HepG2 (cell line): ENCODE data around the gene TNNT1. TPM values are rescaled to one million over a fixed set of nuclear protein-coding genes. Genes with fewer than 3 reads are reported as not detected.

ENCODE experiments used
- ATAC-seq: fragments of 200-7000 bp; cut with Tn5 transposase; 3 replicates; pipeline ENCODE4 v1.9.1; 2020; ENCODE audit warnings: mild to moderate bottlenecking, moderate library complexity
- BruUV-seq: library from RNA; stranded (reverse); fragments of 400-500 nt; replicated peaks from 2 replicates; lab custom pipeline; 2021; lab: Mats Ljungman, UMichigan
- CTCF ChIA-PET: fragments of 300-600 bp; formaldehyde crosslinking; extraction: SDS; loops from one replicate; lab custom pipeline; 2021; ENCODE audit warnings: low total read pairs, inconsistent platforms, low intra/inter-chr PET ratio; lab: Yijun Ruan, JAX
- POLR2A ChIA-PET: fragments of 350-600 bp; sonication (Branson Sonifier 250); formaldehyde crosslinking; loops from one replicate; lab custom pipeline; 2020; ENCODE audit warnings: antibody characterized with exemption, inconsistent platforms; lab: Yijun Ruan, JAX
- DNase-seq: peaks from one replicate; pipeline ENCODE4 v3.0.0-alpha.2; 2015; ENCODE audit warnings: low spot score
- FAIRE-seq: peaks from 3 replicates; lab custom pipeline; 2011; peaks lifted over from hg19 to GRCh38; lab: Jason Lieb, UNC
- H2AFZ ChIP-seq: one replicate; pipeline ENCODE4 v1.6.1; 2011; ENCODE audit warnings: low read length, inconsistent platforms
- H3K27ac ChIP-seq: fragments of 300-600 bp; 3 replicates; pipeline ENCODE4 v1.8.0; 2011; ENCODE audit warnings: mixed run types, mild to moderate bottlenecking, mixed read lengths, low read length, inconsistent platforms; ENCODE audit not compliant: insufficient read depth; ENCODE audit errors: extremely low read length
- H3K27me3 ChIP-seq, 2 experiments: fragments of 200-600 bp in 1 of 2; 2 replicates in 1 of 2; 3 replicates in 1 of 2; pipeline versions ENCODE4 v1.6.0 to v1.8.0; 2011; ENCODE audit warnings: low read length in 2 of 2, mild to moderate bottlenecking in 2 of 2, moderate library complexity in 2 of 2, inconsistent platforms in 1 of 2; ENCODE audit not compliant: insufficient read depth in 2 of 2, control insufficient read depth in 1 of 2
- H3K36me3 ChIP-seq, 2 experiments: fragments of 200-600 bp in 1 of 2; replicated peaks in 1 of 2; 2 replicates in 1 of 2; 3 replicates in 1 of 2; pipeline versions ENCODE4 v1.5.1 to v1.8.0; 2011; ENCODE audit warnings: low read length in 2 of 2, inconsistent platforms in 1 of 2; ENCODE audit not compliant: insufficient read depth in 2 of 2, control insufficient read depth in 1 of 2
- H3K4me1 ChIP-seq: 2 replicates; pipeline ENCODE4 v1.5.1; 2012; ENCODE audit warnings: low read length, inconsistent platforms; ENCODE audit not compliant: insufficient read depth
- H3K4me2 ChIP-seq: 2 replicates; pipeline ENCODE4 v1.6.0; 2011; ENCODE audit warnings: low read depth, low read length, inconsistent platforms
- H3K4me3 ChIP-seq, 3 experiments: fragments of 200-600 bp in 1 of 3; sonication (generic), shearing (Covaris generic) in 1 of 3; replicated peaks in 1 of 3; 2 replicates each; pipeline ENCODE4 v1.5.1; 2011 to 2016; ENCODE audit warnings: low read length in 3 of 3, inconsistent platforms in 2 of 3, low read depth in 2 of 3, mild to moderate bottlenecking in 2 of 3, control low read depth in 1 of 3, mixed read lengths in 1 of 3; ENCODE audit not compliant: insufficient read depth in 1 of 3
- H3K79me2 ChIP-seq: one replicate; pipeline ENCODE4 v1.6.1; 2011; ENCODE audit warnings: low read length, inconsistent platforms; ENCODE audit not compliant: insufficient read depth
- H3K9ac ChIP-seq: 2 replicates; pipeline ENCODE4 v1.6.0; 2011; ENCODE audit warnings: mild to moderate bottlenecking, low read depth, low read length, inconsistent platforms; ENCODE audit not compliant: insufficient read depth
- H3K9me3 ChIP-seq: 2 replicates; pipeline ENCODE4 v1.5.1; 2012; ENCODE audit warnings: mild to moderate bottlenecking, low read length
- H4K20me1 ChIP-seq: 2 replicates; pipeline ENCODE4 v1.6.0; 2011; ENCODE audit warnings: inconsistent platforms, mild to moderate bottlenecking, low read length, moderate library complexity; ENCODE audit not compliant: insufficient read depth
- HIVEP1 ChIP-seq: sonication (generic); formaldehyde crosslinking; IDR thresholded peaks from 2 replicates; pipeline ENCODE4 v1.4.0; 2020; ENCODE audit warnings: mild to moderate bottlenecking, missing genetic modification reagents
- NR2C2 ChIP-seq: sonication (generic); formaldehyde crosslinking; IDR thresholded peaks from 2 replicates; pipeline ENCODE4 v1.4.0; 2020; ENCODE audit warnings: missing genetic modification reagents, mild to moderate bottlenecking, moderate library complexity, borderline replicate concordance
- SMC3 ChIP-seq: IDR thresholded peaks from 2 replicates; pipeline ENCODE4 v1.6.1; 2011; ENCODE audit warnings: low read length, improper control_type of control experiment
- ZNF383 ChIP-seq: sonication (generic); formaldehyde crosslinking; IDR thresholded peaks from 2 replicates; pipeline ENCODE4 v1.4.0; 2020; ENCODE audit warnings: missing genetic modification reagents, mild to moderate bottlenecking, borderline replicate concordance
- ZNF547 ChIP-seq: sonication (generic); formaldehyde crosslinking; IDR thresholded peaks from 2 replicates; pipeline ENCODE4 v1.5.1; 2020; ENCODE audit warnings: mild to moderate bottlenecking, missing genetic modification reagents
- ZNF607 ChIP-seq: sonication (generic); formaldehyde crosslinking; IDR thresholded peaks from 2 replicates; pipeline ENCODE4 v1.5.1; 2020; ENCODE audit warnings: missing genetic modification reagents, mild to moderate bottlenecking, borderline replicate concordance
- ZNF652 ChIP-seq: IDR thresholded peaks from 2 replicates; pipeline ENCODE4 v1.6.1; 2016; ENCODE audit warnings: low read depth, borderline replicate concordance
- ZNF878 ChIP-seq: sonication (generic); formaldehyde crosslinking; IDR thresholded peaks from 2 replicates; pipeline ENCODE4 v1.8.1; 2023; ENCODE audit warnings: mild to moderate bottlenecking, missing genetic modification reagents, moderate library complexity
- WGBS: methylation state at CpG from one replicate; pipeline ENCODE4 v1.1.6; 2017; ENCODE audit warnings: low lambda C conversion rate; 5-methylcytosine and 5-hydroxymethylcytosine counted together
- in situ Hi-C: cut with HindIII; loops from 2 replicates; pipeline ENCODE4 v1.10.0; 2017; ENCODE audit warnings: low pct_unique_long_range_greater_than_20kb; ENCODE audit not compliant: extremely low pct_ligation_motif_present
- intact Hi-C: fragments of 100-400 bp; cut with micrococcal nuclease; formaldehyde crosslinking; loops from one replicate; pipeline ENCODE4 v1.10.0; 2022; ENCODE audit not compliant: unreplicated experiment
- polyA plus RNA-seq, 8 experiments: library from polyadenylated mRNA; depleted of rRNA in 3 of 8; stranded (reverse) in 7 of 8; unstranded in 1 of 8; fragments of >200 nt; fragmentation: Illumina TruSeq in 4 of 8; extraction: Trizol in 4 of 8; gene quantifications; 2 replicates each; pipeline versions ENCODE4 v1.2.1 to v1.2.3, GENCODE V29; 2011 to 2016; ENCODE audit warnings: low read depth in 4 of 8, missing spikeins in 1 of 8, mixed read lengths in 1 of 8; ENCODE audit not compliant: insufficient read depth in 1 of 8
- total RNA-seq, 5 experiments: library from RNA; depleted of rRNA; stranded (reverse); fragments of >200 nt; fragmentation: Illumina TruSeq; extraction: Trizol; gene quantifications; 2 replicates each; pipeline ENCODE4 v1.2.3, GENCODE V29; 2016; ENCODE audit warnings: low read depth in 1 of 5
- TF ChIP-seq, protein P1 (sequence below): sonication (generic); formaldehyde crosslinking; IDR thresholded peaks from 2 replicates; pipeline ENCODE4 v1.4.0; 2020; ENCODE audit warnings: missing genetic modification reagents
- TF ChIP-seq, protein P2 (sequence below): sonication (generic); formaldehyde crosslinking; IDR thresholded peaks from 2 replicates; pipeline ENCODE4 v1.5.0; 2020; ENCODE audit warnings: mild to moderate bottlenecking, missing genetic modification reagents, moderate library complexity
- TF ChIP-seq, protein P3 (sequence below): sonication (generic); formaldehyde crosslinking; IDR thresholded peaks from 2 replicates; pipeline ENCODE4 v1.9.0; 2022; ENCODE audit warnings: missing genetic modification reagents, mild to moderate bottlenecking, borderline replicate concordance

The TNNT1 gene
- total and polyA plus RNA-seq, 2 of the 13 experiments (the other 11 are each of a cell fraction or from before 2014, with no cell fraction given), result 1.3 to 2.4 TPM

DNA sequence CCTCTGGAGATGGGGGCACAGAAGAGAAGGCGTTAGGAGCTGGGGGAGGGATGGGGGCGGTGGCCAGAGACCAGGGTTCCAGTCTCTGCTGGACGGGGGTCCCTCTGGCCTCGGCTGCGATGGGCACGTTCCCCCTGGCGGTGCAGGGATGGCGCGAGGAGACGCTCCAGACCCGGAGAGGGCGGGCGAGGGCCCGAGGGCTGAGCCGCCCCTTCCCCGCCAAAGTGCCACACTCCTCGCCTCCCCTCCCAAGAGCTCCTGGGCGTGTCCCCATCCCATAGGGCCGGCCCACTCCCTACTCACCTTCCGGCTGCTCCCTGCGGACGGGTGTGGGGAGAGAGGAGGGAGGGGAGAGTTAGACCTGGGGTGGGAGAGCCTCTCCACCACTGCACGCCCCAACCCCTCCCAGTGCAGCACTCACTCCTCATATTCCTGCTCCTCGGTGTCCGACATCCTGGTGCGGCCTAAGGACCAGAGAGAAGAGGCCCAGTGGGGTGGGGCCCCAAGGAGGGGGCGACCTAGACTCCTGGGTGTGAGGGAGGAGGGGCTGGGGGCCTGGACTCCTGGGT is 2.2 kb downstream of the TNNT1 start (continued):
- no peak for TF ChIP-seq ZNF547
- TF ChIP-seq, protein P1, sequence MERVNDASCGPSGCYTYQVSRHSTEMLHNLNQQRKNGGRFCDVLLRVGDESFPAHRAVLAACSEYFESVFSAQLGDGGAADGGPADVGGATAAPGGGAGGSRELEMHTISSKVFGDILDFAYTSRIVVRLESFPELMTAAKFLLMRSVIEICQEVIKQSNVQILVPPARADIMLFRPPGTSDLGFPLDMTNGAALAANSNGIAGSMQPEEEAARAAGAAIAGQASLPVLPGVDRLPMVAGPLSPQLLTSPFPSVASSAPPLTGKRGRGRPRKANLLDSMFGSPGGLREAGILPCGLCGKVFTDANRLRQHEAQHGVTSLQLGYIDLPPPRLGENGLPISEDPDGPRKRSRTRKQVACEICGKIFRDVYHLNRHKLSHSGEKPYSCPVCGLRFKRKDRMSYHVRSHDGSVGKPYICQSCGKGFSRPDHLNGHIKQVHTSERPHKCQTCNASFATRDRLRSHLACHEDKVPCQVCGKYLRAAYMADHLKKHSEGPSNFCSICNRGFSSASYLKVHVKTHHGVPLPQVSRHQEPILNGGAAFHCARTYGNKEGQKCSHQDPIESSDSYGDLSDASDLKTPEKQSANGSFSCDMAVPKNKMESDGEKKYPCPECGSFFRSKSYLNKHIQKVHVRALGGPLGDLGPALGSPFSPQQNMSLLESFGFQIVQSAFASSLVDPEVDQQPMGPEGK, result 0 out of 2 replicates have a peak, but pooled peaks have one; percentile 9
- TF ChIP-seq ZNF878 (CRISPR knock-in tag), result no peak
- TF ChIP-seq ZNF607 (CRISPR knock-in tag), result no peak
- no peak for TF ChIP-seq ZNF383
- 0 out of 2 replicates have a peak, but pooled peaks have one; percentile 24 for TF ChIP-seq HIVEP1 (CRISPR knock-in tag)

DNA sequence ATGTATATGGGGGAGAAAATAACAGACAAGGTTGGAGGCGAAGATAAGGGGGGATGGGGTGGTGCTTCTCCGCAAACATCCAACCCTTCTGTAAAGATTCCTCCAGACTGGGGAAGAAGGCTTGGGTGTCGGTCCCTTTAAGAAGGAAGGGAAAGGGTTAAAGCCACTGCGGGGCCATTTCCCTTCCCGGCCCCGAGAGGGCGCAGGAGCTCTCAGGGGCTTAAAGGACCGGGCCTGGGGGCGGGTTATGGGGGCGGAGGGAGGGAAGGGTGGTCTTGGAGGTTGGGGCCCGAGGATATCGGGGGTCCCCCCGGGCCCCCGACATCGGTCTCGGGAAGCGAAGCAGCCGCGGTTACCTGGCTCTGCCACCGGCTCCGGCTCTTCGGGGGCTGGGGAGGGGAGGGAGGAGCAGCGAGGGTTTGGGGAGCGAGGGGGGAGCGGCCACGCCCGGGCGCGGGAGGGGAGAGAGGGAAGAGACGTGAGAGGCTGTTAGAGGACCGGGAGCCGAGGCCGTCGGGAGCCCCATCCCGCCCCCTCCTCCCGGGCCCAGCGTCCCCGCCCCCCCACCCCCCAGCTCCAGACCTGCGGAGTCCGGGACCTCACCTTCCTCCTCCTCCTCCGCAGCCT is 2.8 kb downstream of the TNNT1 start:
- no TSS peak for BruUV-seq
- H3K27ac ChIP-seq, result no peak overlapping the region
- H3K4me1 ChIP-seq, result peaks cover 20% of the 10 kb centered on the region; the same call in 1 of the 2 replicates
- H2AFZ ChIP-seq, result no peak overlapping the region
- in situ Hi-C loops, result loop anchor here (5.0 kb wide), 1 partner anchor 261 kb away; the partner anchor contains the start of gene UBE2S
- POLR2A ChIA-PET, result interaction anchor here (1.2 to 1.7 kb wide), 3 partner anchors 13 to 316 kb away, joined by 3 to 6 read pairs (median 3); partner anchors contain the start of gene ISOC2
- peak overlapping the region; percentile 49; the same call in 1 of the 2 replicates for H3K4me2 ChIP-seq
- H3K79me2 ChIP-seq, result no peaks in the 10 kb centered on the region
- ATAC-seq (peak; percentile 17; the same call in 2 of the 3 replicates), DNase-seq (no peak), FAIRE-seq (no peak)
- WGBS, result 3% methylated on average over 19 of the region's 41 CpGs
- TF ChIP-seq, protein P2, sequence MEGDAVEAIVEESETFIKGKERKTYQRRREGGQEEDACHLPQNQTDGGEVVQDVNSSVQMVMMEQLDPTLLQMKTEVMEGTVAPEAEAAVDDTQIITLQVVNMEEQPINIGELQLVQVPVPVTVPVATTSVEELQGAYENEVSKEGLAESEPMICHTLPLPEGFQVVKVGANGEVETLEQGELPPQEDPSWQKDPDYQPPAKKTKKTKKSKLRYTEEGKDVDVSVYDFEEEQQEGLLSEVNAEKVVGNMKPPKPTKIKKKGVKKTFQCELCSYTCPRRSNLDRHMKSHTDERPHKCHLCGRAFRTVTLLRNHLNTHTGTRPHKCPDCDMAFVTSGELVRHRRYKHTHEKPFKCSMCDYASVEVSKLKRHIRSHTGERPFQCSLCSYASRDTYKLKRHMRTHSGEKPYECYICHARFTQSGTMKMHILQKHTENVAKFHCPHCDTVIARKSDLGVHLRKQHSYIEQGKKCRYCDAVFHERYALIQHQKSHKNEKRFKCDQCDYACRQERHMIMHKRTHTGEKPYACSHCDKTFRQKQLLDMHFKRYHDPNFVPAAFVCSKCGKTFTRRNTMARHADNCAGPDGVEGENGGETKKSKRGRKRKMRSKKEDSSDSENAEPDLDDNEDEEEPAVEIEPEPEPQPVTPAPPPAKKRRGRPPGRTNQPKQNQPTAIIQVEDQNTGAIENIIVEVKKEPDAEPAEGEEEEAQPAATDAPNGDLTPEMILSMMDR (CRISPR knock-in tag), result peak; percentile 62
- TF ChIP-seq NR2C2, result no peak
- TF ChIP-seq ZNF652, result peak; percentile 98
- TF ChIP-seq, protein P3, sequence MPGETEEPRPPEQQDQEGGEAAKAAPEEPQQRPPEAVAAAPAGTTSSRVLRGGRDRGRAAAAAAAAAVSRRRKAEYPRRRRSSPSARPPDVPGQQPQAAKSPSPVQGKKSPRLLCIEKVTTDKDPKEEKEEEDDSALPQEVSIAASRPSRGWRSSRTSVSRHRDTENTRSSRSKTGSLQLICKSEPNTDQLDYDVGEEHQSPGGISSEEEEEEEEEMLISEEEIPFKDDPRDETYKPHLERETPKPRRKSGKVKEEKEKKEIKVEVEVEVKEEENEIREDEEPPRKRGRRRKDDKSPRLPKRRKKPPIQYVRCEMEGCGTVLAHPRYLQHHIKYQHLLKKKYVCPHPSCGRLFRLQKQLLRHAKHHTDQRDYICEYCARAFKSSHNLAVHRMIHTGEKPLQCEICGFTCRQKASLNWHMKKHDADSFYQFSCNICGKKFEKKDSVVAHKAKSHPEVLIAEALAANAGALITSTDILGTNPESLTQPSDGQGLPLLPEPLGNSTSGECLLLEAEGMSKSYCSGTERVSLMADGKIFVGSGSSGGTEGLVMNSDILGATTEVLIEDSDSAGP, result peak; percentile 99
- TF ChIP-seq SMC3, result 0 out of 2 replicates have a peak, but pooled peaks have one; percentile 17
- CTCF ChIA-PET, result interaction anchor here (0.7 kb wide), 1 partner anchor 15 kb away, joined by 3 read pairs; no protein-coding TSS in a partner anchor
- H3K4me3 ChIP-seq, result peak overlapping the region in 2 of 3 experiments; percentile 36 to 46; a peak in 3 of 6 replicates
- no peaks in the 10 kb centered on the region for H3K36me3 ChIP-seq
- H3K9ac ChIP-seq, result no peak overlapping the region
- no peaks in the 10 kb centered on the region for H4K20me1 ChIP-seq
- no peaks in the 10 kb centered on the region for H3K9me3 ChIP-seq
- intact Hi-C loops, result no loop called here
- peaks cover 0 to 23% of the 10 kb centered on the region in 2 experiments; a peak in 2 of 5 replicates for H3K27me3 ChIP-seq
